HG02885 (cell line): ENCODE data around the gene GPRIN1.

Experiments
- ATAC-seq: cut with Tn5 transposase; IDR thresholded peaks from one replicate; pipeline ENCODE4 v1.9.1; 2021; ENCODE audit warnings: mild to moderate bottlenecking; ENCODE audit not compliant: unreplicated experiment, poor library complexity

GPRIN1 gene

GRCh38 chr5:176643491-176644219 is 33.7 kb upstream of the GPRIN1 start:
- no peak for ATAC-seq

GRCh38 chr5:176642675-176643490 is 32.9 kb upstream of the GPRIN1 start:
- no peak for ATAC-seq

- ATAC-seq, result no peak
Measured at GRCh38 chr5:176640616-176641015, 30.7 kb upstream of the GPRIN1 start.

DNA sequence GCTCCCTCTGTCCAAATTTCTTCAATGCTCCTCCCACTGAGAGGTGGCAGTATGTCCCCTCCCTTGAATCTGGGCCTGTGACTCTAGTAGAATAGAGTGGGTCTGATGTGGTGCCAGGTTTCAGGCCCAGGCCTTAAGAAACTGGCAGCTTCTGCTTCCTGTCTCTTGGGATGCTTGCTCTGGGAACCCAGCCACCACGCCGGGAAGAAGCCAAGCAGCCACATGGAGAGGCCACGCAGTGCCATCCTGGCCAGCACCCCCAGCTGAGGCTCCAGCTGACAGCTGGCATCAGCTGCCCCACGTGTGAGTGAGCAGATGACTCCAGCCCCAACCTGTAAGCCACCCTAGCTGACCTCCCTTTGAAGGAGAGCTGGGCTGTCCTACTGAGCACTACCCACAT is 30.0 kb upstream of the GPRIN1 start:
- no peak for ATAC-seq

- no peak for ATAC-seq
Measured at GRCh38 chr5:176639208-176639607, 29.3 kb upstream of the GPRIN1 start.

- no peak for ATAC-seq
Measured at GRCh38 chr5:176638437-176638836, 28.5 kb upstream of the GPRIN1 start.

- no peak for ATAC-seq
Measured at GRCh38 chr5:176637556-176637955, 27.6 kb upstream of the GPRIN1 start.

DNA sequence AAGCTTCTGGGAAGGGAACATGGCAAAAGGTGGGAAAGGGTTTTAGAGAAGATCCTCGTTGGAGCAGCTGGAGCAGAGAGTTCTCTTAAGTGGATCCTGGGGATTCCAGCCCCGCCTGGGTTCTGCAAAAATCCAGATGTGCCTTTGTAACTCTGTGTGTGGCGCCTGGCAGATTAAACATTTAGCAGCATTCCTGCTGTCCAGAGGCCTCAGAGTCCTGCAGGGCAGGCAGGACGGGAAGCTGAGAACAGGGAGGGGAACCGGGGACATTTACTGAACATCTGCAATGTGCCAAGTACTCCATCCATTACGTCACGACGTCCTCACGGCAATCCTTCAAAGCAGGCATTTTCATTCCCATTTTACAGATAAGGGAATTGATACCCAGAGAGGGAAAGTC is 26.5 kb upstream of the GPRIN1 start:
- ATAC-seq, result no peak

DNA sequence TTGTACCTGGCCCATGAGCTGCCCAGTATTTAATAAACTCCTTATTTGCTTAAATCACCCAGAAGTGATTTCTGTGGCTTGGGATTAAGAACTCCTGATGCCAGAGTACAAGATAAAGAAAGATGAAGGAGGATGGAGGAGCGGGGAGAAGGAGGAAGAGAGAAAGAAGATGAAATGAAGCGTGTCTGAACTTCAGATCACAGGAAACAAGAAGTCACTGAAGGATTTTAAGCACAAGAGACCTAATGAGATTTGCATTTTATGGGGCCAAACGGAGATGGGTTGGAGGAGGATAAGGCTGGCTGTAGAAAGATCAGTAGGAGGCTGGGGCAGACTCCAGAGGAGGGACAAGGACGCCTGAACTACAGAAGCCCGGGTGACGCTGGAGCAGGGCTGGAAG is 23.6 kb upstream of the GPRIN1 start:
- no peak for ATAC-seq

DNA sequence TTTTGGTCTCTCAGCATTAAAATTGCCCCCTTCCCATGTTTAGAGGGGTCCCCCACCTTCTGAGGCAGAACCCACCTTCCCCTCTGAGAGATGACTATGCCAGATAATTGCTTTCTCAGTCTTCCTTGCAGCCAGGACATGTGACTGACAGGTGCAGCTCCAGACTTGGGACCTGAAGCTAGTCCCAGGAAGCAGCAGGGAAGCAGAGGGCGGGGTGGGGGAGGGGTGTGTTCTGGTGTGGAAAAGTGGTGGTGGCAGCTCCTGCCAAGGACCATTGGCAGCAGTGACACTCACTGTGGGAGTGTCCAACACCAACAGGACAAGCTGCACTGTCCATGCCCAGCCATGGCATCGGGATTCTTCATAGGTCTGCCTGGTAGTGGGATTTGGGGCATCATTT is 22.8 kb upstream of the GPRIN1 start:
- ATAC-seq, result no peak

DNA sequence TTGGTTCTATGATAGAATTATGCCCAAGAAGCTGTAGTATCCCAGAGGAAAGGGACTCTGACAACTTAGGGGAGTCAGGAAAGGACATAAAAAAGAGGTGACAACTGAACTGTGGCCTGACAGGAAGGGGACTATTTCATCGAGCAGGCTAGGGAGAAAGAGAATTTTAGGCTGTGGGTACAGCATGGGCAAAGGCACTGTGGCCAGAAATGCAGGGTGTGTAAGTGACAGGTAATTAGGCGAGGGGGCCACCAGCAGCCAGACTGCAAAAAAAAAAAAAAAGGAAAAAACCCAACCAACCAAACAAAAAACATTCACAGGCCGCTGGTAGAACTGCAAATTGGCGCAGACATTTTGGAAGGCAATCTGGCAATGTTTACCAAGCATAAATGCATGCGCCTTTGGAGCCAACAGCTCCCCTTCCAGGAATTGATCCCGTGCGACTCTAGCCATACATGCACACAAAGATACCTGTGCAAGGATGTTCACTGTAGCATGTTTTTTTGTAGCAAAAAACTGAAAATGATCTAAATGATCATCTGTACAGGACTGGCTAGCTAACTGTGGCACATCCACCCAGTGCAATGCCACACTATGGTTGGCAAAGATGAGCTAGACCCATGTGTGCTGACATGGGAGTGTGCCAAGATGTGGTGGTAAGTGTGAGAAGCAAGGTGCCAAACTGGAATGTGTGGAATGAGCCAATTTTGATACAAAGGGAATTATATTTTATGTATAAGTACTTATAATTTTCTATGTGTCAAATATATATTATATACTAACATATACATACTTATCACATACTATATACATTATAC is 21.6 kb upstream of the GPRIN1 start:
- ATAC-seq, result no peak

DNA sequence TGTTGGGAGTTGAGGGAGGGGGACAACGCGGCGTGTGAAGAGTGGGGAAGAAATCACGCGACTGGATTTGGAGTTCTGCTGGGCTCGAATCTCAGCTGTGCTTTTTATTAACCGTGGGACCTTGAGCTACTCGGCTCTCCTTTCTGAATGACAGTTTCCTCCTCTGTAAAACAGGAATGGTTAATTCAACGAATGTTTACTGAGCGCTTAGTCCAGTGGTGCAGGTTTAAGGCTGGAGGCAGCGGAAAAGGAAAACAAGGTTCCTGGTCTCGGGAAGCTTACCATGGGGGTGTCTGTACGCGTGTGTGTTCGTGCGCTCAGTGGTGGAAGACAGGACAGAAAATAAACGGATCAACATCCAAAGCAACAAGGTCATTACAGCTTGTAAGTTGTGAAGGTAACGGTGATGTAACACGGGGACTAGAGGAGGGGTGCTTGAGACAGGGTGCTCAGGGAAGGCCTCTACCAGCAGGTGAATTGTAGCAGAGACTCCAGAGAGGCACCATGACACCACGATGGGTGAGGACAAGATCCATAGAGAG is 20.8 kb upstream of the GPRIN1 start:
- ATAC-seq, result no peak

DNA sequence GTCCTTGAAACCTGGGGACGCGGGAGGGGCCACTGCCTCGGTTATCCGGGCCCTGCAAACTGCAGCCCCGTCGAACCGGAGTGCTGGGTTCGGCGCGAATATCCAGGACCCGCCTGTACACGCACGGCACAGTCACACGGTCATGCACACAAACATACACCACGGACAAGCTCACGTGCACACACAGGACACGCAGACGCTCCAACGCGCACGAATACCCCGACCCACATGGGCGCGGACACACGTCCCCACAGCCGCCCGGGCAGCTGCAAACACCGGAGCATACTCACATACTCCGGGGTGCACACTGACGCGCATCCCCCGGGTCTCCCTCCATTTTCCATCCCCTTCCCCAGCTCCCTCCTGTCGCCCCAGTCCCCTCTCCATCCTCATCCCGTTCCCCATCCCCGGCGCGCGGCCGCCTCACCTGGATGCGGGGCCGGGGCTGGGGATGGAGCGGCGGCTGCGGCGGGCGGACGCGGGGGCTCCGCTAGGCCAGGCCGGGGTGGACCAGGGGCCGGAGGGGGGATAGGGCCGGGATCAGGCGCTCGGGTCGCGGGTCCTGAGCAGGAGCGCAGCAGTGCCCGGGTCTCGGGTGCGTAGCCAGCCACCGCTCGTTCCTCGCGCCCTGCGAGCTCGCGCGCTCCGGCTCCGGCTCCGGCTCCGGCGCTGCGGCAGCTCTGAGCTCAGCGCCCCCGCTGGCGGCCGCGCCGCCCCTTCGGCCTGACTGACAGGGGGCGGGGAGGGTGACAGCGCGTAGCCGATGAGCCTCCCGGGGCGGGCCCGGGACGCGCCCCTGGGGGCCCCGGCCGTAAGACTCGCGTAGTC is 20.1 kb upstream of the GPRIN1 start, which contains the start of the genes EIF4E1B and SNCB:
Gene EIF4E1B, plus strand, starts transcription at position 823 of the 828 bp plus-strand sequence. CDS start 12,113 bp downstream, outside the sequence.
Gene SNCB, minus strand, starts transcription at position 682 of the 828 bp plus-strand sequence. CDS start 880 bp downstream, outside the sequence.
- peak; percentile 73 for ATAC-seq

GRCh38 chr5:176629317-176629852 is 19.4 kb upstream of the GPRIN1 start:
- no peak for ATAC-seq

DNA sequence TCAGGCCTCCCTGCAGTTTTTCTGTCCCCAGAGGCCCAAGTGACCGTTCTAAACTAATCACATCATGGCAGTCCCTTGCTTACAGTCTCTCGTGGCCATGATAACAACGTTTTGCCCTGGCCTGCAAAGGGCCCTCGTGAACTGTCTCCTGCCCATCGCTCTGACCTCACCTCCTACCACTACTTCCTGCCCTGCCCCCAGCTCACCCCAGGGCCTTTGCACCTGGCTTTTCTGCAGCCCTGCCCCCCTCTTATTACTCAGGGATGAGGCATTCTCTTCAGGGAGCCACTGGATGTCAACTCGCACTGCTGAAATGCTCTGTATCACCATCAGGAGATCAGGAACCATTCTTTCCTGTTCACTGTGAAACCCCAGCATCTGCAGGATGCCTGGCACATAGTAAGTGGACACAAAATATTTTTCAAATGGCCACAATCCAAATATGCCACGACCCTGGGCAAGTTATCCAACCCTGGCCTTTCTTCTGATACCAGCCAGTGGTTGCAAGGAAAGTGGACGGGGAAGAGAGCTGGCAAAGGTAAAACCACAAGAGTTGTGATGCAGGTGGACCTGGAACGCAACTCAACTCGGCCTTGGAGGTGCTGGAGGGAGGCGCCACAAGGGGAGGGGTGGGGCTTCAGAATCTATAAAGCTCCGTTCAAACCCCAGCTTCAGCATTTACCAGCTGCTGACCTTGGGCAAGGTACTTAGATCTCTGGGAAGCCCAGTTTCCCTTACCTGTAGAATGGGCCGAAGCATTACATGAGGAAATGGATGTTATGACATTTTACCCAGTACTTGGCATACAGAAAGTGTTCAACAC is 18.7 kb upstream of the GPRIN1 start:
- no peak for ATAC-seq

- ATAC-seq, result no peak
Measured at GRCh38 chr5:176627582-176627981, 17.6 kb upstream of the GPRIN1 start.

- no peak for ATAC-seq
Measured at GRCh38 chr5:176626876-176627236, 16.9 kb upstream of the GPRIN1 start.
